K562 (cell line): ENCODE data around the gene MYLK4. TPM values are rescaled to one million over a fixed set of nuclear protein-coding genes. Genes with fewer than 3 reads are reported as not detected.

Experiments
- ESRRA ChIP-seq: fragments of 450-650 bp; IDR thresholded peaks from 2 replicates; pipeline ENCODE4 v1.6.1; 2014; ENCODE audit warnings: low read depth, mild to moderate bottlenecking, moderate library complexity, borderline replicate concordance
- ETV6 ChIP-seq, 3 experiments: fragments of 150-350 bp in 1 of 3; sonication (generic) in 1 of 3; formaldehyde crosslinking in 1 of 3; IDR thresholded peaks; 2 replicates each; pipeline versions ENCODE4 v1.6.1 to v1.8.0; 2014 to 2022; ENCODE audit warnings: borderline replicate concordance in 2 of 3, low read depth in 2 of 3, antibody characterized with exemption in 1 of 3, low read length in 1 of 3, mild to moderate bottlenecking in 1 of 3, missing genetic modification reagents in 1 of 3
- FOXK2 ChIP-seq, 2 experiments: fragments of 450-650 bp; IDR thresholded peaks in 1 of 2; conservative IDR thresholded peaks in 1 of 2; 2 replicates each; pipeline ENCODE4 v1.6.1; 2016; ENCODE audit warnings: low read depth in 2 of 2, mild to moderate bottlenecking in 1 of 2
- HCFC1 ChIP-seq: IDR thresholded peaks from 2 replicates; pipeline ENCODE4 v1.6.1; 2012; ENCODE audit warnings: low read depth, low read length, improper control_type of control experiment
- HMG20A ChIP-seq: fragments of 450-650 bp; formaldehyde crosslinking; conservative IDR thresholded peaks from 2 replicates; pipeline ENCODE4 v1.4.0; 2020; ENCODE audit warnings: mild to moderate bottlenecking, mixed read lengths
- POLR2H ChIP-seq: IDR thresholded peaks from 2 replicates; pipeline ENCODE4 v1.6.1; 2016; ENCODE audit warnings: missing genetic modification characterization, low read depth, mild to moderate bottlenecking, control low read depth, missing compliant biosample characterization, moderate library complexity
- PTTG1 ChIP-seq: fragments of 450-650 bp; IDR thresholded peaks from 2 replicates; pipeline ENCODE4 v1.6.1; 2016; ENCODE audit warnings: low read depth, mild to moderate bottlenecking, missing genetic modification characterization, missing compliant biosample characterization
- SAFB ChIP-seq: fragments of 200-400 bp; formaldehyde crosslinking; IDR thresholded peaks from 2 replicates; pipeline ENCODE4 v1.6.1; 2017; ENCODE audit warnings: low read depth, low read length, borderline replicate concordance
- ZNF384 ChIP-seq: IDR thresholded peaks from 2 replicates; pipeline ENCODE4 v1.6.1; 2012; ENCODE audit warnings: low read depth, low read length, improper control_type of control experiment
- ZNF695 ChIP-seq: fragments of 450-650 bp; formaldehyde crosslinking; IDR thresholded peaks from 2 replicates; pipeline ENCODE4 v1.4.0; 2020; ENCODE audit warnings: mild to moderate bottlenecking, moderate library complexity
- ZNF766 ChIP-seq: fragments of 200-800 bp; sonication (Bioruptor generic); conservative IDR thresholded peaks from 2 replicates; pipeline ENCODE4 v1.6.1; 2016; ENCODE audit warnings: missing genetic modification characterization, missing compliant biosample characterization
- ZZZ3 ChIP-seq: fragments of 450-650 bp; IDR thresholded peaks from 2 replicates; pipeline ENCODE4 v1.6.1; 2016; ENCODE audit warnings: antibody characterized with exemption, mild to moderate bottlenecking, moderate library complexity
- polyA plus RNA-seq, 8 experiments: library from polyadenylated mRNA; depleted of rRNA in 4 of 8; stranded (reverse) in 5 of 8; unstranded in 3 of 8; fragments of >200 nt; fragmentation: Nextera tagmentation in 2 of 8; fragmentation: Illumina TruSeq in 1 of 8; extraction: Ambion mirVana in 2 of 8; extraction: Trizol in 1 of 8; gene quantifications; 2 replicates each; pipeline versions ENCODE4 v1.2.1 to v1.2.3, GENCODE V29; 2011 to 2014; ENCODE audit warnings: inconsistent platforms in 1 of 8, missing spikeins in 1 of 8
- total RNA-seq, 7 experiments: library from RNA; depleted of rRNA in 6 of 7; stranded (reverse); fragments of >200 nt in 6 of 7; fragmentation: Illumina TruSeq in 2 of 7; extraction: Trizol in 2 of 7; gene quantifications; 2 replicates each; pipeline versions ENCODE4 v1.2.1 to v1.2.3, GENCODE V29; 2011 to 2021; ENCODE audit warnings: low replicate concordance in 1 of 7
- TF ChIP-seq, protein P1 (sequence below): sonication (generic); formaldehyde crosslinking; IDR thresholded peaks from 2 replicates; pipeline ENCODE4 v1.8.0; 2022; ENCODE audit warnings: mild to moderate bottlenecking, missing genetic modification reagents
- TF ChIP-seq, protein P2 (sequence below): fragments of 250-450 bp; sonication (Bioruptor Pico); IDR thresholded peaks from 2 replicates; pipeline ENCODE4 v1.8.0; 2021; ENCODE audit warnings: borderline replicate concordance, mild to moderate bottlenecking, moderate library complexity; ENCODE audit not compliant: poor library complexity, severe bottlenecking
- TF ChIP-seq, protein P3 (sequence below): fragments of 200-800 bp; sonication (Bioruptor generic); IDR thresholded peaks from 2 replicates; pipeline ENCODE4 v1.6.1; 2017; ENCODE audit warnings: missing genetic modification characterization, missing compliant biosample characterization
- TF ChIP-seq, protein P4 (sequence below): fragments of 450-650 bp; IDR thresholded peaks from 2 replicates; pipeline ENCODE4 v1.6.1; 2017; ENCODE audit warnings: antibody characterized with exemption
- TF ChIP-seq, protein P5 (sequence below): fragments of 450-650 bp; formaldehyde crosslinking; conservative IDR thresholded peaks from 2 replicates; pipeline ENCODE4 v1.4.0; 2022; ENCODE audit warnings: mild to moderate bottlenecking, missing genetic modification characterization

Gene MYLK4
- total and polyA plus RNA-seq, 9 of the 15 experiments (the other 6 are each of a cell fraction or from before 2014, with no cell fraction given), result 0.01 to 0.15 (median 0.06) TPM

DNA sequence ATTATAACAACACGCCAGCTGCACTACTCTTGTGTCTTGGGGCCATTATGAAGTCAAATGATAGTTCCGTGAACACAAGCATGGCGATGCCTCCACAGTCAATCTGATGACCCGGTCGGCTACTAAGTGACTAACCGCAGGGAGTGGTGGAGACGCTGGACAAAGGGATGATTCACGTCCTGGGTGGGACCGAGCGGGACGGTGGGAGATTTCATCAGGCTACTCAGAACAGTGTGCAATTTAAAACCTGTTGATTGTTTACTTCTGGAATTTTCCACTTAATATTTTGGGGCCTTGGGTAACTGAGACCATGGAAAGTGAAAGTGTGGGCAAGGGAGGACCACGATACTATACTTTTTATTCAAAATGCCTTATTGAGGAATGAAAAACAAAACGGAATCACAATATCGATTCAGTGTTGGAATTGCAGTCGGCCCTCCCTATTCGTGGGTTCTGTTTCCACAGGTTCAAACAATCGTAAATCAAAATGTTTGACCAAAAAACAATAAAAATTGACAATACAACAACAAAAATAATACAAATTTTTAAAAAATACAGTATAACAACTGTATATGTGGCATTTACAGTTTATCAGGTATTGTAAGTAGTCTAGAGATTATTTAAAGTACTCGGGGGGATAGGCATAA, 66.5 kb downstream of the MYLK4 start (continued):
- TF ChIP-seq, protein P1, sequence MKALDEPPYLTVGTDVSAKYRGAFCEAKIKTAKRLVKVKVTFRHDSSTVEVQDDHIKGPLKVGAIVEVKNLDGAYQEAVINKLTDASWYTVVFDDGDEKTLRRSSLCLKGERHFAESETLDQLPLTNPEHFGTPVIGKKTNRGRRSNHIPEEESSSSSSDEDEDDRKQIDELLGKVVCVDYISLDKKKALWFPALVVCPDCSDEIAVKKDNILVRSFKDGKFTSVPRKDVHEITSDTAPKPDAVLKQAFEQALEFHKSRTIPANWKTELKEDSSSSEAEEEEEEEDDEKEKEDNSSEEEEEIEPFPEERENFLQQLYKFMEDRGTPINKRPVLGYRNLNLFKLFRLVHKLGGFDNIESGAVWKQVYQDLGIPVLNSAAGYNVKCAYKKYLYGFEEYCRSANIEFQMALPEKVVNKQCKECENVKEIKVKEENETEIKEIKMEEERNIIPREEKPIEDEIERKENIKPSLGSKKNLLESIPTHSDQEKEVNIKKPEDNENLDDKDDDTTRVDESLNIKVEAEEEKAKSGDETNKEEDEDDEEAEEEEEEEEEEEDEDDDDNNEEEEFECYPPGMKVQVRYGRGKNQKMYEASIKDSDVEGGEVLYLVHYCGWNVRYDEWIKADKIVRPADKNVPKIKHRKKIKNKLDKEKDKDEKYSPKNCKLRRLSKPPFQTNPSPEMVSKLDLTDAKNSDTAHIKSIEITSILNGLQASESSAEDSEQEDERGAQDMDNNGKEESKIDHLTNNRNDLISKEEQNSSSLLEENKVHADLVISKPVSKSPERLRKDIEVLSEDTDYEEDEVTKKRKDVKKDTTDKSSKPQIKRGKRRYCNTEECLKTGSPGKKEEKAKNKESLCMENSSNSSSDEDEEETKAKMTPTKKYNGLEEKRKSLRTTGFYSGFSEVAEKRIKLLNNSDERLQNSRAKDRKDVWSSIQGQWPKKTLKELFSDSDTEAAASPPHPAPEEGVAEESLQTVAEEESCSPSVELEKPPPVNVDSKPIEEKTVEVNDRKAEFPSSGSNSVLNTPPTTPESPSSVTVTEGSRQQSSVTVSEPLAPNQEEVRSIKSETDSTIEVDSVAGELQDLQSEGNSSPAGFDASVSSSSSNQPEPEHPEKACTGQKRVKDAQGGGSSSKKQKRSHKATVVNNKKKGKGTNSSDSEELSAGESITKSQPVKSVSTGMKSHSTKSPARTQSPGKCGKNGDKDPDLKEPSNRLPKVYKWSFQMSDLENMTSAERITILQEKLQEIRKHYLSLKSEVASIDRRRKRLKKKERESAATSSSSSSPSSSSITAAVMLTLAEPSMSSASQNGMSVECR (CRISPR knock-in tag), result no peak
- no peak for TF ChIP-seq ZNF384
- TF ChIP-seq, protein P2, sequence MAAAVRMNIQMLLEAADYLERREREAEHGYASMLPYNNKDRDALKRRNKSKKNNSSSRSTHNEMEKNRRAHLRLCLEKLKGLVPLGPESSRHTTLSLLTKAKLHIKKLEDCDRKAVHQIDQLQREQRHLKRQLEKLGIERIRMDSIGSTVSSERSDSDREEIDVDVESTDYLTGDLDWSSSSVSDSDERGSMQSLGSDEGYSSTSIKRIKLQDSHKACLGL, result no peak
- no peak for TF ChIP-seq ZNF766 (CRISPR knock-in tag)
- TF ChIP-seq, protein P3, sequence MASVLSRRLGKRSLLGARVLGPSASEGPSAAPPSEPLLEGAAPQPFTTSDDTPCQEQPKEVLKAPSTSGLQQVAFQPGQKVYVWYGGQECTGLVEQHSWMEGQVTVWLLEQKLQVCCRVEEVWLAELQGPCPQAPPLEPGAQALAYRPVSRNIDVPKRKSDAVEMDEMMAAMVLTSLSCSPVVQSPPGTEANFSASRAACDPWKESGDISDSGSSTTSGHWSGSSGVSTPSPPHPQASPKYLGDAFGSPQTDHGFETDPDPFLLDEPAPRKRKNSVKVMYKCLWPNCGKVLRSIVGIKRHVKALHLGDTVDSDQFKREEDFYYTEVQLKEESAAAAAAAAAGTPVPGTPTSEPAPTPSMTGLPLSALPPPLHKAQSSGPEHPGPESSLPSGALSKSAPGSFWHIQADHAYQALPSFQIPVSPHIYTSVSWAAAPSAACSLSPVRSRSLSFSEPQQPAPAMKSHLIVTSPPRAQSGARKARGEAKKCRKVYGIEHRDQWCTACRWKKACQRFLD (CRISPR knock-in tag), result no peak; the same call in 1 of the 2 replicates
- TF ChIP-seq, protein P4, sequence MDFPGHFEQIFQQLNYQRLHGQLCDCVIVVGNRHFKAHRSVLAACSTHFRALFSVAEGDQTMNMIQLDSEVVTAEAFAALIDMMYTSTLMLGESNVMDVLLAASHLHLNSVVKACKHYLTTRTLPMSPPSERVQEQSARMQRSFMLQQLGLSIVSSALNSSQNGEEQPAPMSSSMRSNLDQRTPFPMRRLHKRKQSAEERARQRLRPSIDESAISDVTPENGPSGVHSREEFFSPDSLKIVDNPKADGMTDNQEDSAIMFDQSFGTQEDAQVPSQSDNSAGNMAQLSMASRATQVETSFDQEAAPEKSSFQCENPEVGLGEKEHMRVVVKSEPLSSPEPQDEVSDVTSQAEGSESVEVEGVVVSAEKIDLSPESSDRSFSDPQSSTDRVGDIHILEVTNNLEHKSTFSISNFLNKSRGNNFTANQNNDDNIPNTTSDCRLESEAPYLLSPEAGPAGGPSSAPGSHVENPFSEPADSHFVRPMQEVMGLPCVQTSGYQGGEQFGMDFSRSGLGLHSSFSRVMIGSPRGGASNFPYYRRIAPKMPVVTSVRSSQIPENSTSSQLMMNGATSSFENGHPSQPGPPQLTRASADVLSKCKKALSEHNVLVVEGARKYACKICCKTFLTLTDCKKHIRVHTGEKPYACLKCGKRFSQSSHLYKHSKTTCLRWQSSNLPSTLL, result no peak
- TF ChIP-seq HMG20A (CRISPR knock-in tag), result no peak
- no peak for TF ChIP-seq PTTG1 (tag)
- peak; percentile 40; the same call in 1 of the 2 replicates for TF ChIP-seq ESRRA
- TF ChIP-seq HCFC1, result no peak
- TF ChIP-seq ETV6 (IDR thresholded peaks at IDR 0.05; ENCODE audit: borderline replicate concordance in 1 of 2, low read depth in 2 of 2, low read length in 1 of 2), result no peak
- no peak for TF ChIP-seq ETV6 (CRISPR knock-in tag; IDR thresholded peaks at IDR 0.05; ENCODE audit: borderline replicate concordance)
- peak; percentile 60; the same call in 1 of the 2 replicates for TF ChIP-seq POLR2H (tag)
- TF ChIP-seq ZZZ3, result no peak
- TF ChIP-seq FOXK2 (conservative IDR thresholded peaks at IDR 0.05 in 1 of 2, IDR thresholded peaks at IDR 0.05 in 1 of 2; ENCODE audit: low read depth in 2 of 2), result no peak
- TF ChIP-seq, protein P5, sequence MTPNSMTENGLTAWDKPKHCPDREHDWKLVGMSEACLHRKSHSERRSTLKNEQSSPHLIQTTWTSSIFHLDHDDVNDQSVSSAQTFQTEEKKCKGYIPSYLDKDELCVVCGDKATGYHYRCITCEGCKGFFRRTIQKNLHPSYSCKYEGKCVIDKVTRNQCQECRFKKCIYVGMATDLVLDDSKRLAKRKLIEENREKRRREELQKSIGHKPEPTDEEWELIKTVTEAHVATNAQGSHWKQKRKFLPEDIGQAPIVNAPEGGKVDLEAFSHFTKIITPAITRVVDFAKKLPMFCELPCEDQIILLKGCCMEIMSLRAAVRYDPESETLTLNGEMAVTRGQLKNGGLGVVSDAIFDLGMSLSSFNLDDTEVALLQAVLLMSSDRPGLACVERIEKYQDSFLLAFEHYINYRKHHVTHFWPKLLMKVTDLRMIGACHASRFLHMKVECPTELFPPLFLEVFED (CRISPR knock-in tag), result no peak
- TF ChIP-seq ZNF695 (CRISPR knock-in tag), result no peak
- no peak for TF ChIP-seq SAFB
